T-helper 17 cell (primary cell): Measurements from ENCODE around the gene NPTX1. TPM values are rescaled to one million over a fixed set of nuclear protein-coding genes. Genes with fewer than 3 reads are reported as not detected.

Experiments
- ATAC-seq: fragments of 150-1000 bp; cut with Tn5 transposase; 2 replicates; pipeline ENCODE4 v1.10.0; 2021; ENCODE audit warnings: mild to moderate bottlenecking, moderate library complexity
- DNase-seq, 3 donors: peaks; one replicate each; pipeline versions ENCODE4 v3.0.0 to v3.0.0-alpha.2; 2020 to 2021
- H3K9me3 ChIP-seq: one replicate; pipeline ENCODE4 v1.7.0; 2013; ENCODE audit warnings: low read length, mild to moderate bottlenecking; ENCODE audit not compliant: control insufficient read depth, poor library complexity, severe bottlenecking
- H3K27ac Mint-ChIP-seq: one replicate; pipeline ENCODE4 v1.8.0; 2022; ENCODE audit warnings: mild to moderate bottlenecking, moderate library complexity, mixed read lengths
- H3K27me3 Mint-ChIP-seq: one replicate; pipeline ENCODE4 v1.8.0; 2022; ENCODE audit warnings: mixed read lengths
- H3K36me3 Mint-ChIP-seq: one replicate; pipeline ENCODE4 v1.8.0; 2022; ENCODE audit warnings: low read depth, mixed read lengths
- H3K4me1 Mint-ChIP-seq: one replicate; pipeline ENCODE4 v1.8.0; 2022; ENCODE audit warnings: mild to moderate bottlenecking, mixed read lengths
- H3K4me3 Mint-ChIP-seq: one replicate; pipeline ENCODE4 v1.8.0; 2022; ENCODE audit warnings: mild to moderate bottlenecking, moderate library complexity, mixed read lengths
- total RNA-seq, 4 donors: library from RNA in 2 of 4; stranded (reverse) in 2 of 4; gene quantifications; one replicate each; pipeline ENCODE4 v1.2.3 and lab custom pipeline; 2022 to 2026

Gene NPTX1
- total RNA-seq, 2 donors from 2014 or later = 0.07 to 0.99 TPM

- DNase-seq = no peak
- no peaks in the 10 kb centered on the region for H3K9me3 ChIP-seq
- no peaks in the 10 kb centered on the region for H3K27me3 Mint-ChIP-seq
- ATAC-seq = no peak
- H3K36me3 Mint-ChIP-seq = no peaks in the 10 kb centered on the region
- no peaks in the 10 kb centered on the region for H3K4me1 Mint-ChIP-seq
- H3K27ac Mint-ChIP-seq = no peak overlapping the region
- no peak overlapping the region for H3K4me3 Mint-ChIP-seq
Measured at GRCh38 chr17:80433916-80434666, 42.3 kb downstream of the NPTX1 start.

GRCh38 chr17:80432961-80433550, 43.4 kb downstream of the NPTX1 start:
- Mint-ChIP-seq H3K36me3 (no peaks in the 10 kb centered on the region), H3K4me1 (no peaks in the 10 kb centered on the region), H3K27ac (no peak overlapping the region), H3K27me3 (no peaks in the 10 kb centered on the region), H3K4me3 (no peak overlapping the region)
- no peaks in the 10 kb centered on the region for H3K9me3 ChIP-seq
- no peak for ATAC-seq
- DNase-seq = no peak

- H3K4me1 Mint-ChIP-seq = no peaks in the 10 kb centered on the region
- no peak overlapping the region for H3K4me3 Mint-ChIP-seq
- no peaks in the 10 kb centered on the region for H3K27me3 Mint-ChIP-seq
- H3K27ac Mint-ChIP-seq = no peak overlapping the region
- no peak for ATAC-seq
- DNase-seq = no peak
- no peaks in the 10 kb centered on the region for H3K36me3 Mint-ChIP-seq
- H3K9me3 ChIP-seq = no peaks in the 10 kb centered on the region
Measured at GRCh38 chr17:80432350-80432955, 44.0 kb downstream of the NPTX1 start.

DNA sequence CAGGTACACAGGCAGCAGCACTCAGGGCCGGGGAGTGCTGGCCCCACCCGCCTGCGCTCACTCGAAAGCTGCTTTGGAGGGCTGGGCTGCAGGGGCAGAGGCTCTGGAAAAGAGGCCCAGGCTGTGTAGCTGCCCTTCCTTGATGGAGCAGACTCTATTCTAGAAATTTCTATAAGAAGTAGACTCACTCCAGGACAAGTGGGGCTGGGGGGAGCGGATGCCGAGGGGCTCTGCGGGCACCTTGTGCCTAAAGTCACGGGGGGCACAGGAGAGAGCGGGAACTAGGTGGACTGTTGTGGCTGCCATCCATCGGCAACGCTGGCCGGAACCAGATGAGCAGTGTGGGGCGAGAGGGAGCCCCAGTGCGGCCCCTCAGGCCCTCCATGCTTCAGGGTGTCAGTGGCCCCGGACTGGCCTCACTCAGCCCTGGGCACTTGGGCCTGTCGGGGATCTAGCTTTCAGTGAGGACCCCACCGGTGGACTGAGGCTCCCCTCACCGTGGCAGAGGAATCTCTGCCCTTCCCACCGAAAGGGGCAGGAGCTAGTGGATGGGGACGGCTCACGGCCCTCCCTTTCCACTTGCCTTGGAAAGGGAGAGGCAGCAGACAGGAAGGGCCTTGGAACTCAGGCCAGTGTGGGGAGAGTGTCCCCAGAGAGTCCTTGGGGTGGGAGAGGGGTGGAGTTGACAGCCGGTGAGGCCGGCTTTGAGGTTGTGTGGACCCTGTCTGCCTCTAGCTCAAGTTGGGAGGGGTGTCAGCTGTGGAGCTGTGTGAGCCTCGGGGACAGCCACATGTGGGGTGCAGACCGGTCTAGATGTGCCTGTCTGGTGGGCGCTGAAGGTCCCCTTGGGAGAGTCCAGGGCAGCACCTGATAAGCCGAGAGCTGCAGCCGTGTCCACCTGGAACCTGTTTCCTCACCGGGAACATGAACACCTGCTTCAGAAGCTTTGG, 44.9 kb downstream of the NPTX1 start:
- Mint-ChIP-seq H3K4me1 (peaks cover 4% of the 10 kb centered on the region), H3K27me3 (no peaks in the 10 kb centered on the region), H3K27ac (no peak overlapping the region), H3K4me3 (no peak overlapping the region), H3K36me3 (no peaks in the 10 kb centered on the region)
- H3K9me3 ChIP-seq = no peaks in the 10 kb centered on the region
- DNase-seq = no peak
- no peak for ATAC-seq

DNA sequence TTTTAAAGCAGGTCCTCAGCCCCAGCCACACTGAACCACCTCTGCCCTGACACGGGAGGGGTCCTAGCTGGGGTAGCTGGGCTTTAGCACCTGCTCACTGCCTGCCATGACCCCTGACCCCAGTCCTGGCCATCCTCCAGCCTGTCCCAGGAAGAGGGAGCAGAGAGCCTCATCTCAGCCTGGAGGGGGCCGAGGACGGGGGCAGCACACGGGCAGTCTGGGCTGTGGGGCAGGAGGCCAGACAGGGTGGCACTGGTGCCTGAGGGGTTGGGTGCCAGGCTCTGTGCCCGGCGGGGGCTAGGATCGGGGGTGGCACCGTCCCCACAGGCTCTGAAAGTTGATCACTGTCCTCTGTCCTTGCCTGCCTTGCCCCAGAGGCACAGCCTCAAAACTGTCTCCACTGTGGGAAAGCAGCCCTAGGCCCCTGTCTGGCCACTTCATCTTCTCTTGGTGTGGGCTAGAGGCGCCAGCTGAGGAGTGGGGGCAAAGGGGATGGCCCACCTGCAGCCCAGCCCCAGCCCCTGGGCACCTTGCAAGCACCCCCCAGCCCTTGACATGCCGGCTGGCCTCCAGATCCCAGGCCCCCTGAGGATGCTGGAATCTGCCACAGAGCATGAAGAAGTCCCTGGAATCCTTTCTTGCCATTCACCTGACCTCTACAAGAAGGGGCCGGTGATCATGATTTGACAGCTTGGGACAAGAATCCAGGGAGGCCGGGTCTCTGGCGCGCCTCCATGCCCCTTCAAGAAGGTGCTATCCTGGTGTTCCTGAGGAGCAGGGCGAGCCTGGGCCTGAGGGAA, 45.8 kb downstream of the NPTX1 start:
- ATAC-seq (no peak), DNase-seq (no peak)
- Mint-ChIP-seq H3K4me1 (peaks cover 6% of the 10 kb centered on the region), H3K36me3 (no peaks in the 10 kb centered on the region), H3K27ac (no peak overlapping the region), H3K4me3 (no peak overlapping the region), H3K27me3 (no peaks in the 10 kb centered on the region)
- no peaks in the 10 kb centered on the region for H3K9me3 ChIP-seq

DNA sequence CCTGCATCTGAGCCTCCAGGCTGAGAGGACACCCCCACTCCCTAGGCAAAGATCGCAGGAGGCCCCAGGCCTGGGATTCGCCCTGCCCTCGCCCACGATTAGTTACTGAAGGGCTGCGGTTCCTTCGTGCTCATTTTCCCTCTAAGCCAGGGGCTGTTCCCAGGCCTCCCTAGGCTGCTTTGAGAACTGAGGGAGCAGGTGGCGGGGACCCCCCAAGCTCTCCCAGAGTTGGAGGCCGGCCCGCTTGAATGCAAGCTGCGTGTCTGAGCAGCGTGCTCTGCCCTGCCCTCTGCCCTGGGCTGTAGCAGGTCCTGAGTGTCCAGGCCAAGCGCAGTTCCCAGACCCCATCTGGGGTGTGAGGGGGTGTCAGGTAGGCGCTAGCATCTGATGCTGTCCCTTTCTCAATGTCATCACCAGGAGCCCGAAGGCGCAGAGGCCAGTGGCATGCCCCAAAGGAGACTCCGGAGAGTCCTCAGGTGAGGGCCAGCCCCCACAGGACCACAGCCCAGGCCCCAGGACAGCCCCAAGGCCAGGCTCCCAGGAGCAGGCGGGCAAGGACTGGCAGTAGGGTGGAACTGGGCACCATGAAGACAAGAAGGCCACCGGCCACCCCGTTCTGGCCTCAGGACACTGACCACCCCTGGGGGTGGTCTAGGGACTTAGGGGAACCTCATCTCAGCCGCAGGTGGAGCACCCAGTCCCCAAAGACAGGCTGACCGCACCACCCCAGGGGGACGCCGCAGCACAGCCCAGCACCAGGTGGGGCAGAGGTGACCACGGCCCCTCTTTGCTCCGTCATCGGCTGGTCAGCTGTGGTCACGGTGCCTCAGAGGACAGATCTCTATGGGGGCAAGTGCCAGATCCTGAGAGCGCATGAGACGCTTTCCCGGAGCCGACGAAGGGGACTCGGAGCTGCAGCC, 46.8 kb downstream of the NPTX1 start:
- ATAC-seq (no peak), DNase-seq (no peak)
- no peaks in the 10 kb centered on the region for H3K9me3 ChIP-seq
- no peak overlapping the region for H3K27ac Mint-ChIP-seq
- H3K4me3 Mint-ChIP-seq = no peak overlapping the region
- H3K4me1 Mint-ChIP-seq = peaks cover 6% of the 10 kb centered on the region
- no peaks in the 10 kb centered on the region for H3K36me3 Mint-ChIP-seq
- no peaks in the 10 kb centered on the region for H3K27me3 Mint-ChIP-seq

GRCh38 chr17:80428796-80429195, 47.6 kb downstream of the NPTX1 start:
- Mint-ChIP-seq H3K27ac (no peak overlapping the region), H3K4me3 (no peak overlapping the region), H3K4me1 (peaks cover 10% of the 10 kb centered on the region), H3K36me3 (no peaks in the 10 kb centered on the region), H3K27me3 (no peaks in the 10 kb centered on the region)
- DNase-seq = no peak
- ATAC-seq = no peak
- H3K9me3 ChIP-seq = no peaks in the 10 kb centered on the region

DNA sequence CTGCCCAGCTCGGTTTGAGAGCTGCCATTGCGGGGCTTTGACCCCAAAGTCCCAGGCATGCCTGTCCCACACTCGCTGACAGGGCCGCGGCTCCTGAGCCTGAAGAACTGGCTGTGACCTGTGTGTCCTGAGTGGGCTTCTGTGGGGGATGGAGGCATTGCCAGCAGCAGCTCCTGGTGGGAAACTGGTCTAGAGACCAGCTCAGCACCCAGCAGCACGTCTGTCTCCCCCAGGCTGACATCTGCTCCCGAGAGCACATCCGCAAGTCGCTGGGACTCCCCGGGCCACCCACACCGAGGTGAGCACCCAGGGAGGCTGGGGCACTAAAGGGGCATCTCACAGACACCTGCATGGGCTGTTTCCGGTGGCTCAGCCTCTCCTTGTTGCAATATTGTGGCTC, 48.0 kb downstream of the NPTX1 start:
- Mint-ChIP-seq H3K27me3 (no peaks in the 10 kb centered on the region), H3K4me3 (no peak overlapping the region), H3K27ac (no peak overlapping the region), H3K36me3 (no peaks in the 10 kb centered on the region), H3K4me1 (peaks cover 10% of the 10 kb centered on the region)
- ATAC-seq = no peak
- DNase-seq = peak in 1 of 3 donors; percentile 4
- H3K9me3 ChIP-seq = no peaks in the 10 kb centered on the region

GRCh38 chr17:80427366-80428282, 48.8 kb downstream of the NPTX1 start:
- H3K4me1 Mint-ChIP-seq = peaks cover 10% of the 10 kb centered on the region
- no peak overlapping the region for H3K27ac Mint-ChIP-seq
- no peak for DNase-seq
- H3K4me3 Mint-ChIP-seq = no peak overlapping the region
- no peak for ATAC-seq
- no peaks in the 10 kb centered on the region for H3K9me3 ChIP-seq
- H3K27me3 Mint-ChIP-seq = no peaks in the 10 kb centered on the region
- no peaks in the 10 kb centered on the region for H3K36me3 Mint-ChIP-seq

DNA sequence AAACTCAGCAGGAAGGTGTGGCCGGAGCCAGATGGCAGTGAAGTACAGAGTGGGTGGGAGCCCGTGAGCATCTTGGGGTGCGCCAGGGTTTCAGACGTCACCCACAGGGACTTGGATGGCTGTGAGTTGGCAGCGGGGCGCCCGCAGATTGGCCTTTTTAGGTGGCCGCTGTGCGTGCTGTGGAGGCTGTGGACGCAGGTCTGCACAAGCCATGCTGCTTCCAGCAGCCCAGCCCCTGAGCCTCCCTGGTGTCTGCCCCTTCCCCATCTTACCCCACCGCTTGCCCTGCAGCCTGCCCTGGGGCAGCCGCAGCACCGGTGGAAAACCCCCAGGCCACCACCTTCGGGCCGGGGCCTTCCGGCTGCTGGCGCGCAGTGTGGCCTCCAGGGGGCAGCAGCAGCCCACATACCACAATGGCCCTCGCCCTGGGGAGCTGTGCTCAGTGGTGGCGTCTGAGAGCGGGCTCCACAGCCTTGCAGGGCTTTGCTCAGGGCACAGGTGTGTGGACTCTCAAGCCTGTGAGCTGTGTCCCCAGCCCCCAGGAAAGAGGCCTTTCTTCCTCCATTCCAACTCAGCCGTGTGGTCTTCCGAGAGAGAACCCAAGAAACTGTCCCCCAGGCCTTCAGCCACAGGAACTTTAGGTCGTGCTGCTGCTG, 49.6 kb downstream of the NPTX1 start:
- no peak overlapping the region for H3K4me3 Mint-ChIP-seq
- ATAC-seq = peak; percentile 98
- H3K27ac Mint-ChIP-seq = no peak overlapping the region
- peak; percentile 84 to 95 (median 84) for DNase-seq
- H3K9me3 ChIP-seq = no peaks in the 10 kb centered on the region
- peaks cover 10% of the 10 kb centered on the region for H3K4me1 Mint-ChIP-seq
- no peaks in the 10 kb centered on the region for H3K27me3 Mint-ChIP-seq
- H3K36me3 Mint-ChIP-seq = no peaks in the 10 kb centered on the region
